Caco-2 (cell line): ENCODE results near the gene KRTAP13-2. TPM values are rescaled to one million over a fixed set of nuclear protein-coding genes. Genes with fewer than 3 reads are reported as not detected.

Experiments
- BruUV-seq: library from RNA; stranded (reverse); fragments of 400-500 nt; replicated peaks from 2 replicates; lab custom pipeline; 2021; lab: Mats Ljungman, UMichigan
- CTCF ChIA-PET: fragments of 300-600 bp; sonication (Branson Sonifier 250); formaldehyde crosslinking; loops from one replicate; lab custom pipeline; 2022; ENCODE audit warnings: antibody characterized with exemption; lab: Charles Lee
- POLR2A ChIA-PET: fragments of 300-600 bp; sonication (Branson Sonifier 250); formaldehyde crosslinking; loops from one replicate; lab custom pipeline; 2022; ENCODE audit warnings: antibody characterized with exemption; lab: Charles Lee
- DNase-seq, 2 experiments: peaks; one replicate each; pipeline versions ENCODE4 v3.0.0 to v3.0.0-alpha.2; 2020 to 2022
- H3K27me3 ChIP-seq: replicated peaks from 2 replicates; pipeline ENCODE4 v1.6.0; 2011; ENCODE audit warnings: low read length; ENCODE audit not compliant: control insufficient read depth, insufficient read depth
- H3K36me3 ChIP-seq: 2 replicates; pipeline ENCODE4 v1.5.1; 2011; ENCODE audit warnings: low read length; ENCODE audit not compliant: control insufficient read depth, insufficient read depth
- H3K4me1 ChIP-seq: fragments of 250-450 bp; sonication (Bioruptor Pico); 2 replicates; pipeline ENCODE4 v1.5.1; 2020; ENCODE audit warnings: mild to moderate bottlenecking
- H3K4me3 ChIP-seq: 2 replicates; pipeline ENCODE4 v1.5.1; 2011; ENCODE audit warnings: low read depth, mild to moderate bottlenecking, control low read depth, low read length
- H3K9me3 ChIP-seq: fragments of 250-450 bp; sonication (Bioruptor Pico); 2 replicates; pipeline ENCODE4 v1.5.1; 2020; ENCODE audit warnings: mild to moderate bottlenecking, moderate library complexity
- H3K27ac Mint-ChIP-seq: one replicate; pipeline ENCODE4 v1.8.0; 2022; ENCODE audit warnings: mixed read lengths; ENCODE audit not compliant: unreplicated experiment
- H3K27me3 Mint-ChIP-seq: one replicate; pipeline ENCODE4 v1.8.0; 2022; ENCODE audit warnings: mixed read lengths; ENCODE audit not compliant: insufficient read depth, unreplicated experiment
- H3K36me3 Mint-ChIP-seq: one replicate; pipeline ENCODE4 v1.8.0; 2022; ENCODE audit warnings: mild to moderate bottlenecking, mixed read lengths; ENCODE audit not compliant: insufficient read depth, unreplicated experiment
- H3K4me1 Mint-ChIP-seq: one replicate; pipeline ENCODE4 v1.8.0; 2022; ENCODE audit warnings: low read depth, mixed read lengths; ENCODE audit not compliant: unreplicated experiment
- H3K4me3 Mint-ChIP-seq: one replicate; pipeline ENCODE4 v1.8.0; 2022; ENCODE audit warnings: mild to moderate bottlenecking, moderate library complexity, mixed read lengths; ENCODE audit not compliant: unreplicated experiment
- H3K9me3 Mint-ChIP-seq: one replicate; pipeline ENCODE4 v1.8.0; 2022; ENCODE audit warnings: mixed read lengths; ENCODE audit not compliant: unreplicated experiment
- intact Hi-C: fragments of 100-400 bp; cut with micrococcal nuclease; formaldehyde crosslinking; loops from one replicate; pipeline ENCODE4 v1.10.0; 2022; ENCODE audit not compliant: unreplicated experiment
- total RNA-seq: library from RNA; stranded (reverse); gene quantifications from 2 replicates; pipeline ENCODE4 v1.2.3, GENCODE V29; 2022
- TF ChIP-seq, protein P1 (sequence below), 2 experiments: fragments of 200-600 bp in 1 of 2; IDR thresholded peaks; 1 replicate in 1 of 2; 2 replicates in 1 of 2; pipeline versions ENCODE4 v1.5.1 to v1.8.0; 2011 to 2022; ENCODE audit warnings: antibody characterized with exemption in 1 of 2, control low read depth in 1 of 2, inconsistent platforms in 1 of 2, low read depth in 1 of 2, low read length in 1 of 2, mild to moderate bottlenecking in 1 of 2, moderate library complexity in 1 of 2; ENCODE audit not compliant: insufficient read depth in 1 of 2, severe bottlenecking in 1 of 2, unreplicated experiment in 1 of 2

KRTAP13-2 gene
- total RNA-seq, 1 experiment from 2014 or later, result not detected

- Histone ChIP-seq H3K9me3 (no peaks in the 10 kb centered on the region), H3K4me1 (no peaks in the 10 kb centered on the region), H3K4me3 (no peak within 1 kb of the TSS), H3K36me3 (no peaks in the 10 kb centered on the region), H3K27me3 (no peaks in the 10 kb centered on the region)
- Mint-ChIP-seq H3K27ac (no peak within 1 kb of the TSS), H3K36me3 (no peaks in the 10 kb centered on the region), H3K4me3 (no peak within 1 kb of the TSS), H3K27me3 (peaks cover 3% of the 10 kb centered on the region), H3K4me1 (no peaks in the 10 kb centered on the region), H3K9me3 (no peaks in the 10 kb centered on the region)
- BruUV-seq, result no TSS peak
- intact Hi-C loops, result no loop called here
- ChIA-PET CTCF (no interaction called here), POLR2A (no interaction called here)
- no peak for DNase-seq
- TF ChIP-seq, protein P1, sequence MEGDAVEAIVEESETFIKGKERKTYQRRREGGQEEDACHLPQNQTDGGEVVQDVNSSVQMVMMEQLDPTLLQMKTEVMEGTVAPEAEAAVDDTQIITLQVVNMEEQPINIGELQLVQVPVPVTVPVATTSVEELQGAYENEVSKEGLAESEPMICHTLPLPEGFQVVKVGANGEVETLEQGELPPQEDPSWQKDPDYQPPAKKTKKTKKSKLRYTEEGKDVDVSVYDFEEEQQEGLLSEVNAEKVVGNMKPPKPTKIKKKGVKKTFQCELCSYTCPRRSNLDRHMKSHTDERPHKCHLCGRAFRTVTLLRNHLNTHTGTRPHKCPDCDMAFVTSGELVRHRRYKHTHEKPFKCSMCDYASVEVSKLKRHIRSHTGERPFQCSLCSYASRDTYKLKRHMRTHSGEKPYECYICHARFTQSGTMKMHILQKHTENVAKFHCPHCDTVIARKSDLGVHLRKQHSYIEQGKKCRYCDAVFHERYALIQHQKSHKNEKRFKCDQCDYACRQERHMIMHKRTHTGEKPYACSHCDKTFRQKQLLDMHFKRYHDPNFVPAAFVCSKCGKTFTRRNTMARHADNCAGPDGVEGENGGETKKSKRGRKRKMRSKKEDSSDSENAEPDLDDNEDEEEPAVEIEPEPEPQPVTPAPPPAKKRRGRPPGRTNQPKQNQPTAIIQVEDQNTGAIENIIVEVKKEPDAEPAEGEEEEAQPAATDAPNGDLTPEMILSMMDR (IDR thresholded peaks at IDR 0.05; ENCODE audit: insufficient read depth in 1 of 2, low read depth in 1 of 2, low read length in 1 of 2, severe bottlenecking in 1 of 2, unreplicated experiment in 1 of 2), result no peak
Measured at GRCh38 chr21:30337276-30337744, 34.8 kb downstream of the KRTAP13-2 start, which contains the start of gene KRTAP27-1. Gene KRTAP27-1 (minus strand): TSS chr21:30337694. CDS start chr21:30337668, 26 bp downstream.

DNA sequence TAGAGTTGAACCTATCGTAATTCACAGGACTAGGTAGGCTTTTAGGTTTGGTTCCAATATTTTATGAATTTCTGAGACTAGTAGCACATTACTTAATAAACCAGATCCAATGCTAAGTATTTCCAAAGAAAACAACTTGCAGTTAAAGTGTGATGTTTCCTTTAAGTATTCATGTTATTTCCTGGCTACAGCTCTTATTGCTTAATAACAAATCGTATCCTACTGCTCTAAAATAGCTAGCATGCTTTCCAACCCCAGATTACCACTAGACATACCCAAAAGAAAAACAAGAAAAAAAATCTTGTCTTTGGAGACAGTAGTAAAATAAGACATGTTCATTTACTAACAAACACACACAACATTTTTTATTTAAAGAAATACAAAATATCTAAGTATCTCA is 35.5 kb downstream of the KRTAP13-2 start:
- intact Hi-C loops, result no loop called here
- H3K4me3 ChIP-seq, result no peak overlapping the region
- no peak overlapping the region for H3K4me3 Mint-ChIP-seq
- no TSS peak for BruUV-seq
- H3K4me1 ChIP-seq, result no peaks in the 10 kb centered on the region
- TF ChIP-seq, protein P1 (IDR thresholded peaks at IDR 0.05; ENCODE audit: insufficient read depth in 1 of 2, low read depth in 1 of 2, low read length in 1 of 2, severe bottlenecking in 1 of 2, unreplicated experiment in 1 of 2), result no peak
- no peaks in the 10 kb centered on the region for H3K4me1 Mint-ChIP-seq
- ChIA-PET POLR2A (no interaction called here), CTCF (no interaction called here)
- no peak for DNase-seq
- H3K9me3 Mint-ChIP-seq, result no peaks in the 10 kb centered on the region
- no peaks in the 10 kb centered on the region for H3K36me3 Mint-ChIP-seq
- no peaks in the 10 kb centered on the region for H3K36me3 ChIP-seq
- H3K27me3 Mint-ChIP-seq, result no peaks in the 10 kb centered on the region
- no peaks in the 10 kb centered on the region for H3K9me3 ChIP-seq
- no peak overlapping the region for H3K27ac Mint-ChIP-seq
- H3K27me3 ChIP-seq, result no peaks in the 10 kb centered on the region

- BruUV-seq, result no TSS peak
- ChIA-PET POLR2A (no interaction called here), CTCF (no interaction called here)
- Histone ChIP-seq H3K27me3 (no peaks in the 10 kb centered on the region), H3K4me1 (no peaks in the 10 kb centered on the region), H3K4me3 (no peak overlapping the region), H3K36me3 (no peaks in the 10 kb centered on the region), H3K9me3 (no peaks in the 10 kb centered on the region)
- DNase-seq, result no peak
- Mint-ChIP-seq H3K36me3 (no peaks in the 10 kb centered on the region), H3K4me3 (no peak overlapping the region), H3K27ac (no peak overlapping the region), H3K9me3 (no peaks in the 10 kb centered on the region), H3K4me1 (no peaks in the 10 kb centered on the region), H3K27me3 (no peaks in the 10 kb centered on the region)
- intact Hi-C loops, result no loop called here
- TF ChIP-seq, protein P1 (IDR thresholded peaks at IDR 0.05; ENCODE audit: insufficient read depth in 1 of 2, low read depth in 1 of 2, low read length in 1 of 2, severe bottlenecking in 1 of 2, unreplicated experiment in 1 of 2), result no peak
Measured at GRCh38 chr21:30333736-30334135, 38.3 kb downstream of the KRTAP13-2 start.
